NCI-H1105 treated with DMSO at 0.1 percent for 48 hours (cell line): ENCODE data around the gene MTTP.

Experiments
- DNase-seq: peaks from one replicate; lab custom pipeline; 2025; lab: John Stamatoyannopoulos, UW

Gene MTTP

DNA sequence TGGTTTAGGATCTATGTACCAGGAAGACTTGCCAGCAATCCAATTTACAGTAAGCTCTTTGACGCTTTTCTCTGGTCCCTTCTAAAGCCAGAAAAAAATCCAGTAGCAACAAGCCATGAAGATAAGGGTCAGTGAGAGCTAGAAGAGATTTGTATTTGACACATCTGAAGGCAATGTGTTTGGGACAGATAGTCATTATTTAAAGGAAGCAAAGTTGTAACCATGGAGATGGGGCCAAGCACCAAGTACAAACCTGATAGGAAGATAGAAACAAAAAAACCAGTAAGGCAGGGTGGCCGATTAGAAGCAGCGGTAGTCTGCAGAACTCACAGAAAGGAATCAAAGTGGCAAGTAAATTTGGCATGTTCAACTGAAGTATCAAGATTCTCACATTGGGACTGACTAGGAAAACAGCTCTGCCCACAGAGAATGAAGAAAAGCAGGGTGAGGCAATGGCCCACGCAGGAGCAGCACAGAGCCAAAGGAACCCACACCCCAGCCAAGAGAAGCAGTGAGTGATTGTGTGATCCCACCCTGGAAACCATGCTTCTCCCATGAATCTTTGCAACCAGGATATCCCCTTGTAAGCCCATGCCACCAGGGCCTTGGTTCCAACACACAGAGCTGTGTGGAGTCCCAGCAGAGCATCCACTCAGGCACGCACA lies 95.9 kb downstream of the MTTP start:
- DNase-seq = no peak
